ENCODE measurements around the gene WNT5B. TPM values are rescaled to one million over a fixed set of nuclear protein-coding genes. Genes with fewer than 3 reads are reported as not detected.

WNT5B gene
- total and polyA plus RNA-seq, 4 donors: 0.59 to 2.4 (median 0.97) TPM

DNA sequence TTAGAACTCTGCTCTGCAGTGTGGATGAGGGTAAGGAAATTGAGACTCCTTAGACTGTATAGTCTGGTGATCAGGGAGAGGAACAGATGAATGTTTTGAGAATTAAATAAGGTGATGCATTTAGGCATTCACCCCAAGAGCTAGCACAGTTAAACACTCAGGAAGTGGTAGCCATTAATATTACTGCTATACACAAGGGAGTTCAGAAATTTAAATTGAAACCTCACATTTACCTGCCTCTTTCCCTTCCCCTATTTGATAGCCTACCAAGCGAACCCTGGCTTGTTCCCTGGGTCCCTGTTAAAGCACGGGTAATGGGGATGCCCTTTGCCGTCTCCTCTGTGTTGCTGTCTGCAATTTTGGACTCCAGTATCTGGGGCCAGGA is 18.2 kb downstream of the WNT5B start:
- H3K27me3 ChIP-seq (ENCODE audit: control insufficient read depth in 4 of 4, insufficient read depth in 4 of 4, low read length in 3 of 4): no peaks in the 10 kb centered on the region
- H3K4me3 ChIP-seq (ENCODE audit: low read depth in 1 of 3, low read length in 3 of 3): no peak overlapping the region
- WGBS: 97% methylated on average over 3 of the region's 3 CpGs
- no peak for DNase-seq (ENCODE audit: low spot score)
- no peak overlapping the region for H3K27ac ChIP-seq (ENCODE audit: low read depth in 1 of 2, low read length in 2 of 2)
- no peaks in the 10 kb centered on the region for H3K9me3 ChIP-seq (ENCODE audit: control insufficient read depth in 4 of 4, low read length in 3 of 4)
- no peak for TF ChIP-seq ZBTB33 (IDR thresholded peaks at IDR 0.05)
- TF ChIP-seq, protein P1, sequence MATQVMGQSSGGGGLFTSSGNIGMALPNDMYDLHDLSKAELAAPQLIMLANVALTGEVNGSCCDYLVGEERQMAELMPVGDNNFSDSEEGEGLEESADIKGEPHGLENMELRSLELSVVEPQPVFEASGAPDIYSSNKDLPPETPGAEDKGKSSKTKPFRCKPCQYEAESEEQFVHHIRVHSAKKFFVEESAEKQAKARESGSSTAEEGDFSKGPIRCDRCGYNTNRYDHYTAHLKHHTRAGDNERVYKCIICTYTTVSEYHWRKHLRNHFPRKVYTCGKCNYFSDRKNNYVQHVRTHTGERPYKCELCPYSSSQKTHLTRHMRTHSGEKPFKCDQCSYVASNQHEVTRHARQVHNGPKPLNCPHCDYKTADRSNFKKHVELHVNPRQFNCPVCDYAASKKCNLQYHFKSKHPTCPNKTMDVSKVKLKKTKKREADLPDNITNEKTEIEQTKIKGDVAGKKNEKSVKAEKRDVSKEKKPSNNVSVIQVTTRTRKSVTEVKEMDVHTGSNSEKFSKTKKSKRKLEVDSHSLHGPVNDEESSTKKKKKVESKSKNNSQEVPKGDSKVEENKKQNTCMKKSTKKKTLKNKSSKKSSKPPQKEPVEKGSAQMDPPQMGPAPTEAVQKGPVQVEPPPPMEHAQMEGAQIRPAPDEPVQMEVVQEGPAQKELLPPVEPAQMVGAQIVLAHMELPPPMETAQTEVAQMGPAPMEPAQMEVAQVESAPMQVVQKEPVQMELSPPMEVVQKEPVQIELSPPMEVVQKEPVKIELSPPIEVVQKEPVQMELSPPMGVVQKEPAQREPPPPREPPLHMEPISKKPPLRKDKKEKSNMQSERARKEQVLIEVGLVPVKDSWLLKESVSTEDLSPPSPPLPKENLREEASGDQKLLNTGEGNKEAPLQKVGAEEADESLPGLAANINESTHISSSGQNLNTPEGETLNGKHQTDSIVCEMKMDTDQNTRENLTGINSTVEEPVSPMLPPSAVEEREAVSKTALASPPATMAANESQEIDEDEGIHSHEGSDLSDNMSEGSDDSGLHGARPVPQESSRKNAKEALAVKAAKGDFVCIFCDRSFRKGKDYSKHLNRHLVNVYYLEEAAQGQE (IDR thresholded peaks at IDR 0.05): no peak
- TF ChIP-seq RAD21 (IDR thresholded peaks at IDR 0.05): no peak
- TF ChIP-seq RXRA (IDR thresholded peaks at IDR 0.05): no peak
- TF ChIP-seq EGR1 (IDR thresholded peaks at IDR 0.05; ENCODE audit: low read depth in 2 of 2): no peak
- no peak for TF ChIP-seq FOXA1 (IDR thresholded peaks at IDR 0.05)
- no peak for TF ChIP-seq MAX (IDR thresholded peaks at IDR 0.05)
- no peak for TF ChIP-seq FOXA2 (IDR thresholded peaks at IDR 0.05)
- TF ChIP-seq TAF1 (conservative IDR thresholded peaks at IDR 0.05): no peak
- TF ChIP-seq NR2F2 (IDR thresholded peaks at IDR 0.05): no peak
- TF ChIP-seq HNF4G (IDR thresholded peaks at IDR 0.05): no peak
- no peak for TF ChIP-seq JUND (IDR thresholded peaks at IDR 0.05)
- no peak for TF ChIP-seq GABPA (IDR thresholded peaks at IDR 0.05 in 1 of 2, conservative IDR thresholded peaks at IDR 0.05 in 1 of 2)
- TF ChIP-seq SP1 (IDR thresholded peaks at IDR 0.05): no peak
- TF ChIP-seq CTCF (IDR thresholded peaks at IDR 0.05; ENCODE audit: low read depth, low read length, missing input control): no peak
- TF ChIP-seq ATF3 (IDR thresholded peaks at IDR 0.05): no peak
- peaks cover 0 to 4% (median 0%) of the 10 kb centered on the region in 4 donors for H3K36me3 ChIP-seq (ENCODE audit: control insufficient read depth in 4 of 4, insufficient read depth in 3 of 4, low read depth in 1 of 4, low read length in 3 of 4)
- peaks cover 2 to 19% (median 14%) of the 10 kb centered on the region in 4 donors for H3K4me1 ChIP-seq (ENCODE audit: control insufficient read depth in 4 of 4, insufficient read depth in 4 of 4, low read length in 3 of 4)
- no peak overlapping the region for H3K9ac ChIP-seq (ENCODE audit: low read depth in 1 of 2, low read length in 2 of 2)
